Activated T-helper 1 cell treated with anti-CD3 and anti-CD28 coated beads, Interleukin-12 subunit alpha, Interleukin-12 subunit beta, Interleukin-2, Interleukin-4 antibody, amounts not matched to agents 30 ng/mL and 10 ng/mL and 1 ng/mL, durations not matched to agents 14 hours and 24 hours and 36 hours (primary cell): ENCODE data around the gene TCEA3. TPM values are rescaled to one million over a fixed set of nuclear protein-coding genes. Genes with fewer than 3 reads are reported as not detected.

Experiments
- DNase-seq: peaks from one replicate; pipeline ENCODE4 v3.0.0; 2021; ENCODE audit warnings: low spot score
- H3K27ac Mint-ChIP-seq: one replicate; pipeline ENCODE4 v1.8.0; 2021; ENCODE audit warnings: mild to moderate bottlenecking, mixed read lengths
- H3K27me3 Mint-ChIP-seq: one replicate; pipeline ENCODE4 v1.8.0; 2022; ENCODE audit warnings: mild to moderate bottlenecking, moderate library complexity, mixed read lengths; ENCODE audit not compliant: insufficient read depth
- H3K36me3 Mint-ChIP-seq: one replicate; pipeline ENCODE4 v1.8.0; 2021; ENCODE audit warnings: low read depth, mixed read lengths
- H3K4me1 Mint-ChIP-seq: one replicate; pipeline ENCODE4 v1.8.0; 2021; ENCODE audit warnings: low read depth, mixed read lengths
- H3K4me3 Mint-ChIP-seq: one replicate; pipeline ENCODE4 v1.8.0; 2021; ENCODE audit warnings: mild to moderate bottlenecking, moderate library complexity, mixed read lengths
- H3K9me3 Mint-ChIP-seq: one replicate; pipeline ENCODE4 v1.8.0; 2021; ENCODE audit warnings: mixed read lengths
- intact Hi-C: fragments of 100-400 bp; cut with micrococcal nuclease; formaldehyde crosslinking; loops from one replicate; pipeline ENCODE4 v1.15.1; 2024
- total RNA-seq: library from RNA; stranded (reverse); gene quantifications from 2 replicates; pipeline ENCODE4 v1.2.3, GENCODE V29; 2022

TCEA3 gene
- total RNA-seq, 1 donor from 2014 or later = 2.6 TPM

DNA sequence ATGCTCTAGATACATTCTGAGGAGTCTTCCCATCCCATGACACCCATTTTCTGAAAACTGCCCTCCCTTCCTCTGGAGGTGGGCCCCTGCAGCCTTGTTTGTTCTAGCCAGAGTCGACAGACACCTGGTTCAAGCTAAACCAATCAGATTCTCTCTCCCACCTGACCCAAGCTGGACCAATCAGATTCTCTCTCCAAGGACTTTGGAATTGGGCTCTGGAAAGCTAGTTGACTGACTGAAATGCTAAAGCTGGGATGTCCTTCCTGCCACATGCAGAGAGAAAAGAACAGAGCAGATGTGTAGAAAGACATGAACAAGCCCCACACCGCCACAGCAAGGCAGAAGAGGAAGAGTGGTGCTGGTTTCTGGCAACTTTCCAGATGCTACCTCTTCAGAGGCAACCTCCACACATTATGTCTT is 34.8 kb upstream of the TCEA3 start:
- H3K27me3 Mint-ChIP-seq = peaks cover 23% of the 10 kb centered on the region
- intact Hi-C loops = no loop called here
- no peak overlapping the region for H3K4me3 Mint-ChIP-seq
- H3K27ac Mint-ChIP-seq = no peak overlapping the region
- no peaks in the 10 kb centered on the region for H3K9me3 Mint-ChIP-seq
- no peaks in the 10 kb centered on the region for H3K36me3 Mint-ChIP-seq
- no peak for DNase-seq
- H3K4me1 Mint-ChIP-seq = no peaks in the 10 kb centered on the region

DNA sequence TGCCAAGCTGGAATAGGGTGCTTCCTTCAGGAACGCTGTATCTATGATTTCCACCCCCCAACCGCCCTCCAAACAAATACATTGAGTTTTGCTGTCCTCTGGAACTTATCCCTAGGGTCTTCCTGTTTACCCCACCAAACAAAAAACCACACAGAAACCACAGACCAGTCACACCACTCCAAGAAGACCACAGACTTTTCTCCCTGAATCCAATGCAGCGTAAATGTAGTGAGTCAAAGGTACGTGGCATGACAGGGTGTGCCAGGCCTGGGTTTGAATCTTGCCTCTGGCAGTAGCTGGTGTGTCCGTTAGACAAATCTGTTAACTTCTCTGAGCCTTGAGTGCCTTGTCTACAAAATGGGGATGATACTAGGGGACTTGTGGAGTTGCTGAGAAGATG is 31.7 kb upstream of the TCEA3 start:
- Mint-ChIP-seq H3K4me1 (no peaks in the 10 kb centered on the region), H3K4me3 (no peak overlapping the region), H3K36me3 (no peaks in the 10 kb centered on the region), H3K9me3 (no peaks in the 10 kb centered on the region), H3K27me3 (peaks cover 19% of the 10 kb centered on the region), H3K27ac (no peak overlapping the region)
- no peak for DNase-seq
- intact Hi-C loops = no loop called here

DNA sequence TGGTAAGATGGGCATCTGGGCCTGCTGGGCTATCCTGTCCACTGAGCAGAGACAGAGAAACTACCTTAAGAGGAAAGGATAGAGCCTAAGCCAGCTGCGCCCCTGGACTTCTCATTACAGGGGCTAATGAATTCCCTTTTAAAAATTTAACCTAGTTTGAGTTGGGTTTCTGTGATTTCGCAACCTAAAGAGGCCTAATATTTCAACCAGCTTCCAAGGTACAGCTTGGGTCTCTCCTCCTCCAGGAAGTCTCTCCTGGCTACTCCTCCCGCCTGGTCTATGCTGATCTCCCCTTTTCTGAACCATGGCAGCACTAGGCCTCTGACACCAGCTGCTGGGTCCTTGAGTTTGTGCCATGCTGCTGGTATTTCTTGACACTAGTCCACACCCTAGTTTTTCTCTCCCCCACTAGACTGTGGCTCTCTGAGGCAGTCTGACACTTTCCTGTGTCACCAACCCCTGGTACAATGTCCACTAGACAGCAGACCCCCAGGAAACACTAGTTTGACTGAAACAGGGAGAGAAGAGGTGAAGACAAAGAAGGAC is 29.0 kb upstream of the TCEA3 start:
- Mint-ChIP-seq H3K4me3 (no peak overlapping the region), H3K36me3 (no peaks in the 10 kb centered on the region), H3K9me3 (no peaks in the 10 kb centered on the region), H3K27me3 (peaks cover 10% of the 10 kb centered on the region), H3K4me1 (no peaks in the 10 kb centered on the region), H3K27ac (no peak overlapping the region)
- DNase-seq = no peak
- intact Hi-C loops = no loop called here

DNA sequence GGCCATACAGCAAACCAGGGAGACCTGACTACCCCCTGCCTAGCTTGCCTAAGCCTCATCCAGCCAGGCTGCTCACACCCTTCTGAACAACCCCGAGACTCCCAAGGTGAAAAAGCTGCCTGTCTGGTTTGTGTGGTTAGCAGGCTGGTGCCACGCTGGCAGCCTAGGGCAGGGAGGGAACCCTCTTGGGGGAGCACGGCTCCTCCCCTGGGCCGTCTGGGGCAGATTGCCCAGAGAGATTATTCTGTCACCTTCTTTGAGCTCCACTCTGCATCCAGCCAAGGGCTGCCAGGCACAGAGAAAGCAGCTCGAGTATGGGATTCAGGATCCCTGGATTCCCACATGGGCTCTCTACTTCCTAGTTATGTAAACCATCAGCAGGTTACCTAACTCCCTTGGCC is 27.5 kb upstream of the TCEA3 start:
- intact Hi-C loops = no loop called here
- Mint-ChIP-seq H3K36me3 (no peaks in the 10 kb centered on the region), H3K4me1 (no peaks in the 10 kb centered on the region), H3K9me3 (no peaks in the 10 kb centered on the region), H3K27me3 (peaks cover 6% of the 10 kb centered on the region), H3K27ac (no peak overlapping the region), H3K4me3 (no peak overlapping the region)
- no peak for DNase-seq

DNA sequence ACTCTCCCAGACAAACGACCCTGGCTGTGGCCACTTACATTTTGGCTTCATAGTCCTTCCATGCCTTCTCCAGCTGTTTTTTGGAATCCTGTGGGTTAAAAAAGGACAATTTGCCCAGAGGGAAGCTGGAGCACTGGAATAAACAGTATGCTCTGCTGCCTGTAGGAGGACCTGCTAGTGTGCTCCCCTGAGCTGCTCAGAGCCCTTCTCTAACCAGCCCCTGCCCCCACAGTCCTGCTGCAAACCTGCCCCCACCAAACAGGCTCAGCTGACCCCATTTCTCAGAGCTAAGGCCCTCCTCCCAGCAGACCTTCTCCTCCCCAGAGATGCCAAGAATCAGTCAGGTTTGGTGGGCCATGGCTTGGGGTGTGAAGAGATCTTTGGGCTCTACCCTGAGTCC is 26.9 kb upstream of the TCEA3 start:
- Mint-ChIP-seq H3K9me3 (no peaks in the 10 kb centered on the region), H3K4me1 (no peaks in the 10 kb centered on the region), H3K27ac (no peak overlapping the region), H3K27me3 (peaks cover 7% of the 10 kb centered on the region), H3K36me3 (no peaks in the 10 kb centered on the region), H3K4me3 (no peak overlapping the region)
- intact Hi-C loops = no loop called here
- no peak for DNase-seq

DNA sequence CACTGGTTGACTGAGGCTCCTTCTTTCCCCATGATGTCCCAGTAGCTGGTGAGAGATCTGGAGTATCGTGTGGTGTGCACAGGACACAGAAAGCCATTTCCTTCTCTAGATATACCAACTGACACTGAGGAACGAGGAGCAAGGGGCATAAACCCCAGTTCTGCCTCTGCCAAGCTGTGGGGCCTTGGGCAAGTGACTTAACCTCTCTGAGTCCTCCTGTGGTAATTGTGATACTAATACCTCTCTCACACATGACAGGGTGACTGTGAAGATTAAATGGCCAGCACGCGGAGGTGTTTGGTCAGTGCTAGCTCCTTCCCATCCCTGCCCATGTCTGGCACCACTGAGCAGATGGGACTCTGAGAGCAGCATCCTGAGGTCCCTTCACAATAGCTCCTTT is 26.3 kb upstream of the TCEA3 start:
- intact Hi-C loops = no loop called here
- Mint-ChIP-seq H3K9me3 (no peaks in the 10 kb centered on the region), H3K27me3 (peaks cover 7% of the 10 kb centered on the region), H3K4me1 (no peaks in the 10 kb centered on the region), H3K4me3 (no peak overlapping the region), H3K27ac (no peak overlapping the region), H3K36me3 (no peaks in the 10 kb centered on the region)
- DNase-seq = no peak

DNA sequence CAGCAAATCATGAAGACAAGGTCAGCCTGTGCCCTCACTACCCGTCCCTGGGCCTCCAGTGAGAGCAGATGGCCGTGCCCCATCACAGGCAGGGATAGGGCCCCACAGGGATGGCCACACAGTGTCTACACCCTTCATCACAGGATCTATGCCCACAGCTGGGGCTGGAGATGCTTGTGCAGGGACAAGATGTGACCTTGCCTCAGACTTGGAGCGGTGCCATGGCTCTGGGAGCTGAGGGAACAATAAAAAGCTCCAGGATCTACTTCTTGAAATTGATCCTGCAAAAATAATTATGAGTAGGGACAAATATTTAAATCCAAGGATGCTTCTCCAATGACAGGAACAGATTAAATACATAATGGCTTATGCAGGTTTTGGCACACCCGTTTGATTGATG is 25.4 kb upstream of the TCEA3 start:
- intact Hi-C loops = no loop called here
- no peak overlapping the region for H3K4me3 Mint-ChIP-seq
- H3K9me3 Mint-ChIP-seq = no peaks in the 10 kb centered on the region
- no peaks in the 10 kb centered on the region for H3K4me1 Mint-ChIP-seq
- H3K27ac Mint-ChIP-seq = no peak overlapping the region
- H3K36me3 Mint-ChIP-seq = no peaks in the 10 kb centered on the region
- H3K27me3 Mint-ChIP-seq = peaks cover 4% of the 10 kb centered on the region
- no peak for DNase-seq

DNA sequence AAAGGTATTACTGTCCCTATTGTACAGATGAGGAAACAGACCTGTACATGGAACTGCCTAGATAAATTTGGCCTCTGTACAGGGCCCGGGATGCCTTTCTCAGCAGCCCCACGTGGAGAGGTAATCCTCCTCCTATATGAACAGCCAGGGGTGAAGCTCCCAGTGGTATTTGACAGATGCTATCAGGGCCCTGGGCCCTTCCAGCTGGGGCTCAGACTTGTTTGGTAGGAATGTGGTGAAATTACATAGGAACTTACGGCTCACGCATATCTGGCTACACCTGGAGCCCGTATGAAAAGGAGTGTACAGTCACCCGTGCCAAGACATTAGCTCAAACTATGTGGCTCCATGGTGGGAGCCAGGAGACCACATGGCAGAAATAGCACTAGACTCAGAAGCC is 24.8 kb upstream of the TCEA3 start:
- intact Hi-C loops = no loop called here
- no peaks in the 10 kb centered on the region for H3K9me3 Mint-ChIP-seq

DNA sequence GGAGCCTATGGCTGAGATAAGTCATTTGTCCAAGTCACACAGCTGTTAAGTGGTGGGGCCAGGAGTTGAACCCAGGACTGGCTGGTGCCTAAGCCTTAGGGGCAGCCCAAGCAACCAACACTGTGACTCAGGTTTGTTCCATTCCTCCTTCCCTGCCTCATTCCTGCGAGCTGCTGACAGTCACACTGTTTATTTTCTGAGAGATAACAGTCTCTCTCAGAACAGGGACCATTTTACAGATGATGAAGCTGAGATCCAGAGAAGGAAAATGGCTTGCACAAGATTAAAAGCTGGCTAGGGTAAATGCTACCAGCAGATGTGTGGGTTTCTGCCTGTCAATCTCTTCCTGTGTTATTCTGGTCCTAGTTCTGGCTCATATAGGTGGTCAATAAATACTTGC is 24.3 kb upstream of the TCEA3 start:
- DNase-seq = no peak
- peaks cover 4% of the 10 kb centered on the region for H3K27me3 Mint-ChIP-seq
- no peaks in the 10 kb centered on the region for H3K4me1 Mint-ChIP-seq
- H3K4me3 Mint-ChIP-seq = no peak overlapping the region
- H3K36me3 Mint-ChIP-seq = no peaks in the 10 kb centered on the region
- intact Hi-C loops = no loop called here
- no peaks in the 10 kb centered on the region for H3K9me3 Mint-ChIP-seq
- H3K27ac Mint-ChIP-seq = no peak overlapping the region

More for the DNA sequence above, 24.8 kb upstream of the TCEA3 start:
- H3K27ac Mint-ChIP-seq = no peak overlapping the region
- no peaks in the 10 kb centered on the region for H3K4me1 Mint-ChIP-seq
- DNase-seq = no peak
- no peak overlapping the region for H3K4me3 Mint-ChIP-seq
- H3K36me3 Mint-ChIP-seq = no peaks in the 10 kb centered on the region
- H3K27me3 Mint-ChIP-seq = peaks cover 4% of the 10 kb centered on the region

DNA sequence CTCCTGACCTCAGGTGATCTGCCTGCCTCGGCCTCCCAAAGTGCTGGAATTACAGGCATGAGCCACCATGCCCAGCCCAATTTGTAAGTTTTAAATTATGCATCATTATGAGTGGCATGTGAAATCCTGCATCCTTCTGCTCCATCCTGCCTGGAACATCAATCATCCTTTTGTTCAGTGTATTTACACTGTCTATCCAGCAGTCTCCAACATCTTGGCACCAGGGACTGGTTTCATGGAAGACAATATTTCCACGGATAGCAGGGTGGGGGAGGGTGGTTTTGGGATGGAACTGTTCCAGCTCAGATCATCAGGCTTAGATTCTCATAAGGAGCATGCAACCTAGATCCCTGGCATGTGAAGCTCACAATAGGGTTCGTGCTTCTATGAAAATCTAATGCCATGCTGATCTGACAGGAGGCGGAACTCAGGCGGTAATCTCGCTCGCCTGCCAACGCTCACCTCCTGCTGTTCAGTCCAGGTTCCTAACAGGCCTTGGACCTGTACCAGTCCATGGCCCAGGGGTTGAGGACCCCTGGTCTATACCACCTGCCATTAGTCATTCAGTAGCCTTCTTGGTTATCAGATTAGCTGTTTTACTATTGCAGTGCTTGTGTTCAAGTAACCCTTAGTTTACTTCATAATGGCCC is 22.2 kb upstream of the TCEA3 start:
- no peak for DNase-seq
- no peak overlapping the region for H3K4me3 Mint-ChIP-seq
- no peaks in the 10 kb centered on the region for H3K9me3 Mint-ChIP-seq
- intact Hi-C loops = no loop called here
- no peak overlapping the region for H3K27ac Mint-ChIP-seq
- no peaks in the 10 kb centered on the region for H3K36me3 Mint-ChIP-seq
- H3K27me3 Mint-ChIP-seq = peaks cover 6% of the 10 kb centered on the region
- no peaks in the 10 kb centered on the region for H3K4me1 Mint-ChIP-seq

DNA sequence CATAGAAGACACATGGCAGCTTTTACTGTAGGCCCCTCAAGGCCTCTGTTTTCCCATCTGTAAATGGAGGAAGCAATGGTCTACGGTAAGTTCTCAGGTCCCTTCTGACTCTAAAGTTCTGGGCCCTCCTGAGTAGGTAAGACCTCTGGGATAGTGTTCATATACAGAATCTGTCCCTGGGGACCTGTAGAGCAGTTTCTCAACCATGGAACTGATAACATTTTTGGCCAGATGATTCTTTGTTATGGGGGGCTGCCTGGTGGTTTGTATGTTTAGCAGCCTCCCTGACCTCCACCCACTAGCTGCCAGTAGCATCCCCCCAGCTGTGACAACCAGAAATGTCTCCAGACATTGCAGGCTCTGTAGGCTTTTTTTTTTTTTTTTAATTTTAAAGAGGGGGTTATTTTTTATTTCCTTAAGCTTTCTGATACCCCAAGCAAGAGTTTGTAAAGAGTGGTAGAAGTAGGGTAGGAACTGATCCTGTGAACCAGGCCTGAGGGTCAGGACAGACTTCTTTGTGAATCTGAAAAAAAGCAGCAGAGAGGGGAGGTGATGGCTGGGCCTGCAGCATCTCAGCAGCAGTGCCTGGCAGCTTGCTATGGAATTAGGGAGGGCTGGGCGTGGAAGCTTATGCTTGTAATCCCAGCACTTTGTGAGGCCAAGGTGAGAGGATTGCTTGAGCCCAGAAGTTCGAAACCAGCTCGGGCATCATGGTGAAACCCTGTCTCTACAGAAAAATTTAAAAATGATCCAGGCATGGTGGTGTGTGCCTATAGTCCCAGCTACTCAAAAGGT is 20.2 kb upstream of the TCEA3 start:
- no peak for DNase-seq
- no peak overlapping the region for H3K27ac Mint-ChIP-seq
- no peak overlapping the region for H3K4me3 Mint-ChIP-seq
- no peaks in the 10 kb centered on the region for H3K9me3 Mint-ChIP-seq
- intact Hi-C loops = no loop called here
- no peaks in the 10 kb centered on the region for H3K36me3 Mint-ChIP-seq
- peaks cover 8% of the 10 kb centered on the region for H3K27me3 Mint-ChIP-seq
- H3K4me1 Mint-ChIP-seq = no peaks in the 10 kb centered on the region

DNA sequence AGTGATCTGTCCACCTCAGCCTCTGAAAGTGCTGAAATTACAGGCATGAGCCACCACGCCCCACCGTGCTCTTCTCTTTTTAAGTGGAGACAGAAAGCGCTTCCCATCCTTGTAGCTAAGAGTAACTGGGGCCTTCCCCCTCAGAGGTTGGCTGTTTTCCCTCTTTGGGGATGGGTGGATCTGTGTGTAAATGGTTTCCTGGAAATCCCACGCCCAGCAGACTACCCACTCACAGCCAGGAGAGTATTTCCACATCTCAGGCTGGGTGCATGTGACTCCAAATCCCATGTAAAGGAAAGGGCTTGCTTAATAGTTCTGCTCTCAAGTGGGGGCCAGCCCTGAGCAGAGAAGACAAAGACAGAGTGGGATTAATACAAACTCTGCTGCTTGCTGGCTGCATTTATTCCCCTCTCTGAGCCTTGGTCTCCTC is 19.6 kb upstream of the TCEA3 start:
- no peak for DNase-seq
- intact Hi-C loops = no loop called here
- Mint-ChIP-seq H3K27ac (no peak overlapping the region), H3K36me3 (no peaks in the 10 kb centered on the region), H3K27me3 (peaks cover 8% of the 10 kb centered on the region), H3K9me3 (no peaks in the 10 kb centered on the region), H3K4me1 (no peaks in the 10 kb centered on the region), H3K4me3 (no peak overlapping the region)

DNA sequence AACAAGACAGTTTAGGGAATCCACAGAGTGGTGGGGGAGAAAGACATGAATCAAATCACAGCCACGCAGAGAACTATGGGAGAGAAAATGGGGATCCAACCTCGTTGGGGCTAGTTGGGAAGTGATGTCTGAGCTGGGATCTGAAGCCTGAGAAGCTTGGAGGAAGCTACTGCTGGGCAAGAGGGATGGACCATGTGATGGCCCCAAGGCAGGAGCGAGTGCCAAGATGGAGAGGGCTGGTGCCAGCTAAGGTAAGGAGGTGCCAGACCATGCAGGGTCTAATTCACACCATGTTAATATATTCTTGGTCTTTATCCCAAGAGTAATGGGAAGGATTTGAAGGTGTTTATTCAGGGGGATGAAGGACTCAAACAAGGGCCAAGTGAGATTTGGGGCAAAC is 18.2 kb upstream of the TCEA3 start:
- H3K9me3 Mint-ChIP-seq = no peaks in the 10 kb centered on the region

More for the DNA sequence above, 18.2 kb upstream of the TCEA3 start:
- no peaks in the 10 kb centered on the region for H3K4me1 Mint-ChIP-seq
- H3K27ac Mint-ChIP-seq = no peak overlapping the region
- DNase-seq = no peak
- no peaks in the 10 kb centered on the region for H3K36me3 Mint-ChIP-seq
- intact Hi-C loops = no loop called here
- no peak overlapping the region for H3K4me3 Mint-ChIP-seq
- peaks cover 9% of the 10 kb centered on the region for H3K27me3 Mint-ChIP-seq
